SU-DHL-6 (cell line): Measurements from ENCODE around the gene RASGRF2.

Experiments
- CTCF ChIP-seq: fragments of 200-600 bp; sonication (generic); IDR thresholded peaks from one replicate; pipeline ENCODE4 v1.5.1; 2017; ENCODE audit warnings: antibody characterized with exemption, mild to moderate bottlenecking, low read length, moderate library complexity; ENCODE audit not compliant: insufficient read depth, poor library complexity, severe bottlenecking
- EZH2phosphoT487 ChIP-seq: fragments of 200-600 bp; sonication (generic), shearing (Covaris generic); conservative IDR thresholded peaks from 2 replicates; pipeline ENCODE4 v1.6.1; 2018; ENCODE audit warnings: mild to moderate bottlenecking, antibody characterized with exemption, low read length, moderate library complexity, mixed read lengths

GRCh38 chr5:81241001-81241400 is 280.8 kb downstream of the RASGRF2 start:
- TF ChIP-seq CTCF: no peak
- no peak for TF ChIP-seq EZH2phosphoT487
